ENCODE results near the gene JOSD1.
A peak's percentile ranks its signal among the peaks of the same experiment; 100 is the strongest.

Gene JOSD1

GRCh38 chr22:38733329-38733723 lies 32.6 kb upstream of the JOSD1 start:
- no peak for DNase-seq (ENCODE audit: low read depth)

- DNase-seq (ENCODE audit: low read depth) = no peak
Measured at GRCh38 chr22:38732251-38732815, 31.6 kb upstream of the JOSD1 start.

GRCh38 chr22:38731703-38732161 lies 31.0 kb upstream of the JOSD1 start:
- no peak for DNase-seq (ENCODE audit: low read depth)

- no peak for DNase-seq (ENCODE audit: low read depth)
Measured at GRCh38 chr22:38730411-38730871, 29.7 kb upstream of the JOSD1 start.

DNA sequence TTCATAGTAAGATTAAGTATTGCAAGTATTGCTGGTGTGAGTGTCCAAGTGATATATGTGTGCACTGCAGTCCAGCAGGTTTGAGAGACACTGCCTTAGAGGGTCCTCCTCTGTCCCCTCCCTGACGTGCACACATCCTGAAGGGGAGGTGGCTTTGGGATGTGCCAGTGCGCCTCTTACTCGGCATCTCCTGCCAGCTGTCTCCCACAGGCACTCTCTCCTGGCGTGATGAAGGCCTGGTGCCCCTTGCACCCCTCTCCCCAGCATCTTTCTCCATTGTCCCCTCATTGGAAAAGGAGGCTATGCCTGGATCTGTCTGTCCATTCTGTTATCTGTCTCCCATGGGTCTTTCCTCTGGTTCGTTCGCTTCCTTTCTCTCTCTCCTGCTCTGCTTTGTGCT lies 29.2 kb upstream of the JOSD1 start:
- no peak for DNase-seq (ENCODE audit: low read depth)

DNA sequence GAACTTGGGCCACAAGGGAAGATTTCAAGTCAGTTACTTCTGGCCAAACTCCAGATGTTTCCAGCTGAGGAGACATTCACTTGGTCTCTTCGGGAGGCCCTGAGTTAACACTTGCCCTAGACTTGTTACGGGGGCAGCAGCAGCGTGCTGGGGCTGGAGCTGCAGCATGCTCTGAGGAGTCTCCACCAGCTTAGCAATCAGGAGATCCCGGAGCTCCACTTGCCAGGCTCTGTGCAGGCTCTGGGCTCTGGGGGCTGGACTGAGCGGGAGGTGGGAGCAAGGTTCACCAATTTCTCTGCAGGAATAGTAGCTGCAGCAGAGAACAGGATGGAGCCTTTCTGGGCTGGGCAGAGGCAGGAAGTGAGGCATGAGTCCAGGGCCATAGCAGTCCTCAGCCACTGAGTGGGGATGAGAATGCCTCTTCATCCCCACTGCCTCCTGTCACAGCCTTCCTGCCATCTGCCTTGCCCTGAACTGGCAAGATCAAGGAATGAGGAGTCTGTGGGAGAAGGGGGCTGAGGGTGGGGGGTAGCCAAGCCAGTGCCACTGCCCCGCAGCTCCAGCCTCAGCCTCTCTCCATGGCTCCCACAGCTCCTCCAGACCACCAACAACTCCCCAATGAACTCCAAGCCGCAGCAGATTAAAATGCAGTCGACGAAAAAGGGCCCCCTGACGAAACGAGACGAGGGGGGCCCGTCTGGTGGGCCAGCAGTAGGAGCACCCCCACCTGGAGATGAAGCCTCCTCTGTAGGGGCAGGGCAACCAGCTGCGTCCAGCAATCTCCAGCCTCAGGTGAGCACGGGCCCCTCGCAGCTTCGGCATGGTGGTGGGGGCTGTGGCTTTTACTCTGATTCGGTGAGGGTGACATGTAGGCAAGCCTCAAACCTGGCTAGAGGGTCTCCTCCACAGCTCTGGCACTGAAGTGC lies 28.4 kb upstream of the JOSD1 start:
- no peak for DNase-seq (ENCODE audit: low read depth)

- no peak for DNase-seq (ENCODE audit: low read depth)
Measured at GRCh38 chr22:38727530-38728451, 27.0 kb upstream of the JOSD1 start.

- no peak for DNase-seq (ENCODE audit: low read depth)
Measured at GRCh38 chr22:38727123-38727522, 26.4 kb upstream of the JOSD1 start.

GRCh38 chr22:38725900-38726655 lies 25.3 kb upstream of the JOSD1 start:
- no peak for DNase-seq (ENCODE audit: low read depth)

DNA sequence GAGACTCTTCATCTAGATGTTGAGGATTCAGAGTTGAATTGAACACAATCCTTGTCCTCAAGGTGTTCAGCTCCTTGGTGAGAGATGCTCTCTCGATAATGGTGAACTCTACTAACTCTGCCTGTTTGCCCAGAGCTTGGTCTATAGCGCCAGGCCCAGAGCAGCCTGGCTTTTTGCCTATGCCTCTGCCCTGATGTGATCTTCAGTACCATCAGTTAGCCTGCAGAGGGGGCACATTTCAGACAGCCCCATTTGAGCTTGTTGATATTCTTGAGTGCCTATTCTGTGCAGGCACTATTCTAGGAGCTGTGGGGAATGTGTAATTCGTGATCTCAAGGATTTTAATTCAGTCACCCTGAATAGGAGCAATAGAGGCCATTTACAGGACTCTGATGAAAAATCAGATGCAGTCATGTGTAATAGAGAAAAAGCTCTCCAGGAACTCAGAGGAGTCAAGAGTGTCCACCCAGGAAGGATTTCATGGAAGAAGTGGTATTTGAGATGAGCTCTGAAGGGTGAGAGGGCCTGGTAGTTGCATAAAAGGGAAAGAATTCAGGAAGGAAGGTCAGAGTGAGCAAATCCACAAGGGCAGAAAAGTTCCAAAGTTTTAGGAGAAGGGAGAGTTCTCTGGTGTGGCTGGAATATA lies 24.3 kb upstream of the JOSD1 start:
- no peak for DNase-seq (ENCODE audit: low read depth)

DNA sequence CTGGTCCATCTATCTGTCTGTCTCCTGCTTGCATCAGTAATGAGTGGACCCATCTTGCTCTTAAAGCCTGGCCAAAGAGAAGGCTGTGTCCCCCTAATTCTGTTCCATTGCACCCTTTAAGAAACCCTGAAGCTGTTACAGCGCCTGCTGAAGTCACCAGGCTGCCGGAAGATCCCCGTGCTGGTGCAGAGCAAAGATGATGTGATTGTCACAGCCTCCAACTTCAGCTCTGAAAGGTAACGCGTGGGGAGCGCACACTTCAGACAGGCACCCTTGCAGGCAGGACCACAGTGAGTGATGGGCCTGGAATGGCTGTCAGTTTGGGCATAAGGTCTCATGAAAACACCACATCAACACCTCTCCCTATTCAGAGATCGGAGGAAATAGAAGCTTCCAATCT lies 23.4 kb upstream of the JOSD1 start:
- DNase-seq (ENCODE audit: low read depth) = no peak

GRCh38 chr22:38721551-38721950 lies 20.8 kb upstream of the JOSD1 start:
- no peak for DNase-seq (ENCODE audit: low read depth)

DNA sequence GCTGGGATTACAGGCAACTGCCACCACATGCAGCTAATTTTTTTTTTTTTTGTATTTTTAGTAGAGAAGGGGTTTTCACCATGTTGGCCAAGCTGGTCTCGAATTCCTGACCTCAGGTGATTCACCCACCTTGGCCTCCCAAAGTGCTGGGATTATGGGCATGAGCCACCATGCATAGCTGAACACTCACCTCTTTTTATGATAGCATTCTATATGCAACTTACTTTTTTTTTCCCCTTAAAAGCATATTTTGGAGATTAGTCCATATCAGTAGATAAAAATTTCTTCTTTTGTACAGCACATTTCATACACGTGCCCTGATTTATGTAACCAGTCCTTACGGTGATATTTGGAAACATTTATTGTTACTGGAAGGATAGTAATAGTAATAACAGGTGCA lies 19.6 kb upstream of the JOSD1 start:
- DNase-seq (ENCODE audit: low read depth) = no peak

DNA sequence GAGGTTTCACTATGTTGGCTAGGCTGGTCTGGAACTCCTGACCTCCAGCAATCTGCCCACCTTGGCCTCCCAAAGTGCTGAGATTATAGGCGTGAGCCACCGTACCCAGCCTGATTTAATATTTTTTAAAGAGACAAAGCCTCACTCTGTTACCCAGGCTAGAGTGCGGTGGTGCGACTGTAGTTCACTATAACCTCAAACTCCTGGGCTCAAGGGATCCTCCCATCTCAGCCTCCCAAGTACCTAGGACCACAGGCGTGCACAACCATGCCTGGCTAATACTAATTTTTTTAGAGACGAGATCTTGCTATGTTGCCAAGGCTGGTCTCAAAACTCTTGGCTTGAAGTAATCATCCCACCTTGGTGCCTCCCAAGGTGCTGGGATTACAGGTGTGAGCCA lies 18.5 kb upstream of the JOSD1 start:
- no peak for DNase-seq (ENCODE audit: low read depth)

DNA sequence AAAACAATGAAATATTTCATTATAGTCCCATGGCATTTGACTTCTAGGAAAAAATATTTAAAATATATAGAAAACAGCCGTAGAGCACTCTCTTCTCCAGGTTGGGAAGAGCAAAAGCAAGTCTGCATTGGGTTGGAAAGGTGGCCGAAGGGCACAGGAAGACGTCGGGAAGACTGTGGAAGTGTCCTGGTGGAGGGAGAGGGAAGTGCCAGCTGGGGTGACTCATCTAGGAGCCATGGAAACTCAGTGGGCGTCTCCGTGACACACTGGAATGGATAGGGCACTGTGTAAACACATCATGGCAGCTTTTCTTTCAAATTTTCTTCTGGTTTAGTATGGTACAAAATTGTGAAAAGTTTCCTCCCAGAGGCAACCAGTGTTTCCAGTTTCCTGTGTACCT lies 17.7 kb upstream of the JOSD1 start:
- DNase-seq (ENCODE audit: low read depth) = peak; percentile 65

- DNase-seq (ENCODE audit: low read depth) = no peak
Measured at GRCh38 chr22:38717244-38717643, 16.5 kb upstream of the JOSD1 start.

DNA sequence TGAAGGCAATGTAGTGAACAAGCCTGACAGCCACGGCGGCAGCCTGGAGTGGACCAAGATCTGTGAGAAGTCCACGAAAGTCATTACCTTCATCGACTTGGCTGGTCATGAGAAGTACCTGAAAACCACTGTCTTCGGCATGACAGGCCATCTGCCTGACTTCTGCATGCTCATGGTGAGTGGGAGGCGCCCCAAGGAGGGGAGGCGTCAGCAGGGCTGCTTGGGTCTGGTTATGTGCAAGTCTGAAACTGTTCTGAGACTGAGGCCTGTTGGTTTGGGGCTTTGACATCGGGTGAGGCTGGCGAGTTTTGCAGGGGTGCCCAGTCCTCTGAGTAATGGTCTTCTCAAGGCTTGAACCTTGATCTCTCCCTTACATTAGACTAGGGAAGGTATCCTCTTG lies 16.1 kb upstream of the JOSD1 start:
- DNase-seq (ENCODE audit: low read depth) = no peak

DNA sequence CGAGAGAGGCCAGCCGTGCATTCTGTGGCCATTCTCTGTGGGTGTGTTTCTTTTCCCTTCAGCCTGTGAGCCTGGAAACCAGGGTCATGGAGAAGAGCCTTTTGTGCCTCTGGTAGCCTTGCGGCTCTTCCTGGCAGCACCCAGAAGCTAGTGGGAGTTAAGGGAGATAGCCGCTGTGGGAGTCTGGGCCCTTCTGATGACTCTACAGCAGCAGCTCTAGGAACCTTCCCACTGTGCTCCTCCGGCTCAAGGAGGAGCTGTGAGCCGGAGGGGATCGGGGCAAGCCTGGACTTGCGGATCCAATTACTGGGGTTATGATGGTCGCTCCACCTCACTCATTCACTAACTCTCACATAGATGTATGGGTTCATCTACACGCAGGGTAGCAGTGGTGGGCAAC lies 15.5 kb upstream of the JOSD1 start:
- no peak for DNase-seq (ENCODE audit: low read depth)

DNA sequence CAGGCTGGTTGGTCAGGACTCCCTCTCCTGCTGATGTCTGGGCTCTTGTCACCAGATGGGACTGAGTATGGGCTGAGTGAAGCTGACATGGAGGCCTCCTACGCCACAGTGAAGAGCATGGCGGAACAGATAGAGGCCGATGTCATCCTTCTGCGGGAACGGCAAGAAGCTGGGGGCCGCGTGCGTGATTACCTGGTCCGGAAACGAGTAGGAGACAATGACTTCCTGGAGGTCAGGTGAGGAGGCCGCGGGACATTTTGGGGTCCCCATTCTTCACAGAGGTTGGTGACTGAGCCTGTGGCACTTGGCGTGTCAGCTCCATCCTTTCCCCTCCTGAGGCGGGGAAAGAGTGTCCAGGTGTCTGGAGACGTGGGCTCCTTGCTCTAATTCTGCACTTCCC lies 15.1 kb upstream of the JOSD1 start:
- DNase-seq (ENCODE audit: low read depth) = no peak

DNA sequence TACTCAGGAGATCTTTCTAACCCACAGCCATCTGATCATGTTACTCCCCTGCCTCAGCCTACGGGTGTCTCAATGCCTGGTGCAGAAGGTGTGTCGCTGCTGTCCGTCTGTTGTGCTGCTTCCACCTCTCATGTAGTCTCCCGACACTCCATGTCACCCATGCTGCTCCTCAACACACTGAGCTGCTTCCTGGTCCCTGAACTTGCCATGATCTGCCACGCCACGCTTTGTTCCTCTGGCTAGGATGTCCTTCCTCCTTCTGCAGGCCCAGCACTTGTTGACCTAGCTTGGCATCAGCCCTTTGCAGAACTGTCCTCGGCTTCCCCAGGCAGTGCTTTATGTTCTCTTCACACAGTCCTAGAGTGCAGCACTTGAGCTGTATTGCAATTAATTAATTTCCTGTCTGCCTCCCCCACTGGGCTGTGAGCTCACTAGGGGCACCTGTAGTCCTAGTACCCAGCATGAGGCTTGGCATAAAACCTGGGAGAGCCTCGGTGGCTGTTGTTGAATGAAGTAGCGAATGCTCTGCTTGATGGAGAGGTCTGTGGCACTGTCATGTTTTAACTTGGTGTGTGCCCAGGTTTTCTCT lies 14.5 kb upstream of the JOSD1 start:
- DNase-seq (ENCODE audit: low read depth) = no peak

GRCh38 chr22:38713921-38714320 lies 13.2 kb upstream of the JOSD1 start:
- no peak for DNase-seq (ENCODE audit: low read depth)

All from HS-5 (cell line).